ENCODE results near the gene MRPL9. TPM values are rescaled to one million over a fixed set of nuclear protein-coding genes. Genes with fewer than 3 reads are reported as not detected.

Gene MRPL9
- total and polyA plus RNA-seq, 10 of the 15 experiments (the other 5 are each of a cell fraction or from before 2014, with no cell fraction given) = 35.7 to 161 (median 110) TPM

DNA sequence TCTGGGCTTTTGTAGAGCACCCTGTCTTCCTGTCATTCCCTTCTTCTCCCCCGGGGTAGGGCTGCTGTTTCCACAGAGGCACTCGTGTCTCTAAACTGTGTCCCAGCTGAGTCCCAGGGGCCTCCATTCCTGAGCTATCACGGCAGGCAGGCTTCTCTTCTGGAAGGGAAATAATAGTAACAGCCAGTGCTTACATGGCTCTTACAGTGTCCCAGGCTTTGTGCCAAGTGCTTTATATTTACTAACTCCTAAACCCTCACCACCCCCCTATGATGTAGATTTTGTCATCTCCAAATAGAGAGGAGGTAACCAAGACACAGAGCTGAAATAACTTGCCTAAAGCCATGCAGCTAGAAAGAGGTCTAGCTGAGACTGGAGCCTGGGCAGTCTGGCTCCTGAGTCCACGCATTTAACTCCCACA lies 45.3 kb downstream of the MRPL9 start:
- no peak for DNase-seq (ENCODE audit: low read depth, low spot score)
- ATAC-seq = no peak
- Histone ChIP-seq H2AFZ (ENCODE audit: control insufficient read depth, low read depth, low read length) (no peak overlapping the region), H3K4me3 (no peak overlapping the region), H3K4me1 (ENCODE audit: control insufficient read depth, insufficient read depth, low read length) (peaks cover 16% of the 10 kb centered on the region), H3K27ac (ENCODE audit: control insufficient read depth, insufficient read depth) (no peak overlapping the region), H4K20me1 (ENCODE audit: control insufficient read depth, insufficient read depth) (no peaks in the 10 kb centered on the region), H3K79me2 (ENCODE audit: control insufficient read depth, insufficient read depth, low read length) (no peaks in the 10 kb centered on the region), H3K9ac (ENCODE audit: control insufficient read depth, insufficient read depth, low read length) (no peak overlapping the region), H3K27me3 (replicated peaks in 1 of 2; ENCODE audit: control insufficient read depth in 2 of 2, insufficient read depth in 2 of 2, low read length in 1 of 2) (peaks cover 6 to 9% of the 10 kb centered on the region in 2 experiments), H3K9me3 (replicated peaks; ENCODE audit: control insufficient read depth, insufficient read depth, low read length) (no peaks in the 10 kb centered on the region), H3K4me2 (ENCODE audit: control insufficient read depth, insufficient read depth) (no peak overlapping the region), H3K36me3 (ENCODE audit: control insufficient read depth in 2 of 2, insufficient read depth in 2 of 2, low read length in 1 of 2) (no peaks in the 10 kb centered on the region)
- BruUV-seq (replicated peaks) = no TSS peak
- POLR2A ChIA-PET = no interaction called here
- in situ Hi-C loops (cut with MboI) (no loop called here), intact Hi-C loops (cut with micrococcal nuclease; ENCODE audit: unreplicated experiment) (loop anchor here (10.0 kb wide), 1 partner anchor 117 kb away; the partner anchor contains the start of genes C2CD4D and RORC)
- SMC1A ChIA-PET (ENCODE audit: uncharacterized antibody, unreplicated experiment) = no interaction called here
- TF ChIP-seq RAD21 (IDR thresholded peaks at IDR 0.05; ENCODE audit: insufficient read depth, low read depth, low read length) (no peak), NR2C1 (IDR thresholded peaks at IDR 0.05) (no peak), SMAD5 (IDR thresholded peaks at IDR 0.05; ENCODE audit: low read depth) (no peak), ZNF384 (IDR thresholded peaks at IDR 0.05; ENCODE audit: borderline replicate concordance, low read depth, low read length) (no peak), TARDBP (IDR thresholded peaks at IDR 0.05; ENCODE audit: borderline replicate concordance) (no peak), SPI1 (IDR thresholded peaks at IDR 0.05; ENCODE audit: borderline replicate concordance, insufficient read depth, low read depth, low read length) (no peak)
- TF ChIP-seq, protein P1, sequence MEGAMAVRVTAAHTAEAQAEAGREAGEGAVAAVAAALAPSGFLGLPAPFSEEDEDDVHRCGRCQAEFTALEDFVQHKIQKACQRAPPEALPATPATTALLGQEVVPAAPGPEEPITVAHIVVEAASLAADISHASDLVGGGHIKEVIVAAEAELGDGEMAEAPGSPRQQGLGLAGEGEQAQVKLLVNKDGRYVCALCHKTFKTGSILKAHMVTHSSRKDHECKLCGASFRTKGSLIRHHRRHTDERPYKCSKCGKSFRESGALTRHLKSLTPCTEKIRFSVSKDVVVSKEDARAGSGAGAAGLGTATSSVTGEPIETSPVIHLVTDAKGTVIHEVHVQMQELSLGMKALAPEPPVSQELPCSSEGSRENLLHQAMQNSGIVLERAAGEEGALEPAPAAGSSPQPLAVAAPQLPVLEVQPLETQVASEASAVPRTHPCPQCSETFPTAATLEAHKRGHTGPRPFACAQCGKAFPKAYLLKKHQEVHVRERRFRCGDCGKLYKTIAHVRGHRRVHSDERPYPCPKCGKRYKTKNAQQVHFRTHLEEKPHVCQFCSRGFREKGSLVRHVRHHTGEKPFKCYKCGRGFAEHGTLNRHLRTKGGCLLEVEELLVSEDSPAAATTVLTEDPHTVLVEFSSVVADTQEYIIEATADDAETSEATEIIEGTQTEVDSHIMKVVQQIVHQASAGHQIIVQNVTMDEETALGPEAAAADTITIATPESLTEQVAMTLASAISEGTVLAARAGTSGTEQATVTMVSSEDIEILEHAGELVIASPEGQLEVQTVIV (IDR thresholded peaks at IDR 0.05; ENCODE audit: borderline replicate concordance, partially characterized antibody) = no peak
- TF ChIP-seq, protein P2, sequence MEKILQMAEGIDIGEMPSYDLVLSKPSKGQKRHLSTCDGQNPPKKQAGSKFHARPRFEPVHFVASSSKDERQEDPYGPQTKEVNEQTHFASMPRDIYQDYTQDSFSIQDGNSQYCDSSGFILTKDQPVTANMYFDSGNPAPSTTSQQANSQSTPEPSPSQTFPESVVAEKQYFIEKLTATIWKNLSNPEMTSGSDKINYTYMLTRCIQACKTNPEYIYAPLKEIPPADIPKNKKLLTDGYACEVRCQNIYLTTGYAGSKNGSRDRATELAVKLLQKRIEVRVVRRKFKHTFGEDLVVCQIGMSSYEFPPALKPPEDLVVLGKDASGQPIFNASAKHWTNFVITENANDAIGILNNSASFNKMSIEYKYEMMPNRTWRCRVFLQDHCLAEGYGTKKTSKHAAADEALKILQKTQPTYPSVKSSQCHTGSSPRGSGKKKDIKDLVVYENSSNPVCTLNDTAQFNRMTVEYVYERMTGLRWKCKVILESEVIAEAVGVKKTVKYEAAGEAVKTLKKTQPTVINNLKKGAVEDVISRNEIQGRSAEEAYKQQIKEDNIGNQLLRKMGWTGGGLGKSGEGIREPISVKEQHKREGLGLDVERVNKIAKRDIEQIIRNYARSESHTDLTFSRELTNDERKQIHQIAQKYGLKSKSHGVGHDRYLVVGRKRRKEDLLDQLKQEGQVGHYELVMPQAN (conservative IDR thresholded peaks at IDR 0.05) = no peak
- no peak for FAIRE-seq
- 15% methylated on average over 4 of the region's 4 CpGs for WGBS (ENCODE audit: insufficient coverage, insufficient replicate concordance, low lambda C conversion rate, missing lambda C conversion rate)
- RAD21 ChIA-PET (ENCODE audit: unreplicated experiment) = no interaction called here
- CTCF ChIA-PET = no interaction called here

Data from GM12878 (cell line).